Stimulated activated memory B cell treated with anti-CD40 and anti-IgM and Interleukin-4, amounts not matched to agents 10 μg/mL and 1 μg/mL and 100 μg/mL, for 72 hours (primary cell): ENCODE measurements around the gene CLP1.
A peak's percentile ranks its signal among the peaks of the same experiment; 100 is the strongest.
"Not testable (repeated sequence)": the region's sequence is repeated elsewhere in the genome, so short reads cannot be mapped to it uniquely, and the experiment has no call there.

Source experiments
- ATAC-seq: fragments of 150-1000 bp; cut with Tn5 transposase; 2 replicates; pipeline ENCODE4 v1.10.0; 2021
- H3K27ac Mint-ChIP-seq: one replicate; pipeline ENCODE4 v1.8.0; 2022; ENCODE audit warnings: mild to moderate bottlenecking, mixed read lengths
- H3K27me3 Mint-ChIP-seq: one replicate; pipeline ENCODE4 v1.8.0; 2022; ENCODE audit warnings: mixed read lengths
- H3K36me3 Mint-ChIP-seq: one replicate; pipeline ENCODE4 v1.8.0; 2022; ENCODE audit warnings: mixed read lengths
- H3K4me1 Mint-ChIP-seq: one replicate; pipeline ENCODE4 v1.8.0; 2022; ENCODE audit warnings: mixed read lengths
- H3K4me3 Mint-ChIP-seq: one replicate; pipeline ENCODE4 v1.8.0; 2022; ENCODE audit warnings: mild to moderate bottlenecking, moderate library complexity, mixed read lengths
- H3K9me3 Mint-ChIP-seq: one replicate; pipeline ENCODE4 v1.8.0; 2022; ENCODE audit warnings: mixed read lengths

The CLP1 gene

GRCh38 chr11:57674251-57674650 is 16.7 kb downstream of the CLP1 start:
- H3K4me1 Mint-ChIP-seq: peaks cover 66% of the 10 kb centered on the region
- ATAC-seq: no peak
- peaks cover 44% of the 10 kb centered on the region for H3K36me3 Mint-ChIP-seq
- no peaks in the 10 kb centered on the region for H3K27me3 Mint-ChIP-seq
- H3K4me3 Mint-ChIP-seq: no peak overlapping the region
- peak overlapping the region; percentile 10 for H3K27ac Mint-ChIP-seq
- H3K9me3 Mint-ChIP-seq: no peaks in the 10 kb centered on the region

GRCh38 chr11:57675176-57675941 is 17.8 kb downstream of the CLP1 start:
- Mint-ChIP-seq H3K9me3 (no peaks in the 10 kb centered on the region), H3K27me3 (no peaks in the 10 kb centered on the region), H3K4me3 (no peak overlapping the region), H3K4me1 (peaks cover 63% of the 10 kb centered on the region), H3K27ac (peak overlapping the region; percentile 52), H3K36me3 (peaks cover 42% of the 10 kb centered on the region)
- ATAC-seq: no peak

- H3K4me1 Mint-ChIP-seq: peaks cover 55% of the 10 kb centered on the region
- no peak for ATAC-seq
- H3K9me3 Mint-ChIP-seq: no peaks in the 10 kb centered on the region
- no peaks in the 10 kb centered on the region for H3K27me3 Mint-ChIP-seq
- peaks cover 43% of the 10 kb centered on the region for H3K36me3 Mint-ChIP-seq
- H3K27ac Mint-ChIP-seq: no peak overlapping the region
- H3K4me3 Mint-ChIP-seq: no peak overlapping the region
These were observed 21.8 kb downstream of the CLP1 start for GRCh38 chr11:57679396-57679795.

- Mint-ChIP-seq H3K27me3 (no peaks in the 10 kb centered on the region), H3K36me3 (peaks cover 45% of the 10 kb centered on the region), H3K9me3 (no peaks in the 10 kb centered on the region), H3K4me3 (no peak overlapping the region), H3K4me1 (peaks cover 45% of the 10 kb centered on the region), H3K27ac (peak overlapping the region; percentile 19)
- ATAC-seq: no peak
These were observed 23.0 kb downstream of the CLP1 start for GRCh38 chr11:57680552-57680874.

- Mint-ChIP-seq H3K36me3 (peaks cover 46% of the 10 kb centered on the region), H3K9me3 (no peaks in the 10 kb centered on the region), H3K4me3 (no peak overlapping the region), H3K27ac (no peak overlapping the region), H3K4me1 (peaks cover 39% of the 10 kb centered on the region), H3K27me3 (no peaks in the 10 kb centered on the region)
- no peak for ATAC-seq
These were observed 23.6 kb downstream of the CLP1 start for GRCh38 chr11:57681168-57681567.

- not testable (repeated sequence) for H3K27ac Mint-ChIP-seq, H3K4me1 Mint-ChIP-seq, H3K27me3 Mint-ChIP-seq, H3K4me3 Mint-ChIP-seq, H3K9me3 Mint-ChIP-seq, ATAC-seq
- H3K36me3 Mint-ChIP-seq: peaks cover 48% of the 10 kb centered on the region
These were observed 32.9 kb downstream of the CLP1 start for GRCh38 chr11:57690474-57690873.

GRCh38 chr11:57698843-57699365 is 41.3 kb downstream of the CLP1 start:
- Mint-ChIP-seq H3K4me1 (no peaks in the 10 kb centered on the region), H3K9me3 (no peaks in the 10 kb centered on the region), H3K27me3 (no peaks in the 10 kb centered on the region), H3K4me3 (no peak overlapping the region), H3K27ac (no peak overlapping the region), H3K36me3 (peaks cover 46% of the 10 kb centered on the region)
- peak; percentile 34 for ATAC-seq

- H3K4me3 Mint-ChIP-seq: no peak overlapping the region
- no peaks in the 10 kb centered on the region for H3K9me3 Mint-ChIP-seq
- no peaks in the 10 kb centered on the region for H3K4me1 Mint-ChIP-seq
- no peak for ATAC-seq
- no peaks in the 10 kb centered on the region for H3K27me3 Mint-ChIP-seq
- peaks cover 55% of the 10 kb centered on the region for H3K36me3 Mint-ChIP-seq
- no peak overlapping the region for H3K27ac Mint-ChIP-seq
These were observed 42.3 kb downstream of the CLP1 start for GRCh38 chr11:57699813-57700212.

GRCh38 chr11:57700425-57700824 is 42.9 kb downstream of the CLP1 start:
- H3K27me3 Mint-ChIP-seq: no peaks in the 10 kb centered on the region
- no peak overlapping the region for H3K27ac Mint-ChIP-seq
- no peak overlapping the region for H3K4me3 Mint-ChIP-seq
- H3K36me3 Mint-ChIP-seq: peaks cover 60% of the 10 kb centered on the region
- H3K4me1 Mint-ChIP-seq: no peaks in the 10 kb centered on the region
- no peaks in the 10 kb centered on the region for H3K9me3 Mint-ChIP-seq
- no peak for ATAC-seq

- H3K36me3 Mint-ChIP-seq: peaks cover 47% of the 10 kb centered on the region
- no peaks in the 10 kb centered on the region for H3K27me3 Mint-ChIP-seq
- no peak for ATAC-seq
- peaks cover 4% of the 10 kb centered on the region for H3K4me1 Mint-ChIP-seq
- H3K27ac Mint-ChIP-seq: no peak overlapping the region
- no peaks in the 10 kb centered on the region for H3K9me3 Mint-ChIP-seq
- H3K4me3 Mint-ChIP-seq: no peak overlapping the region
These were observed 45.8 kb downstream of the CLP1 start for GRCh38 chr11:57703341-57703740.

GRCh38 chr11:57704932-57705331 is 47.4 kb downstream of the CLP1 start:
- ATAC-seq: no peak
- H3K9me3 Mint-ChIP-seq: no peaks in the 10 kb centered on the region
- no peak overlapping the region for H3K4me3 Mint-ChIP-seq
- H3K27me3 Mint-ChIP-seq: no peaks in the 10 kb centered on the region
- peaks cover 41% of the 10 kb centered on the region for H3K36me3 Mint-ChIP-seq
- H3K4me1 Mint-ChIP-seq: peaks cover 18% of the 10 kb centered on the region
- H3K27ac Mint-ChIP-seq: peak overlapping the region; percentile 48

- Mint-ChIP-seq H3K4me1 (peaks cover 23% of the 10 kb centered on the region), H3K36me3 (peaks cover 40% of the 10 kb centered on the region)
- not testable (repeated sequence) for H3K4me3 Mint-ChIP-seq, H3K27me3 Mint-ChIP-seq, H3K27ac Mint-ChIP-seq, H3K9me3 Mint-ChIP-seq, ATAC-seq
These were observed 47.9 kb downstream of the CLP1 start for GRCh38 chr11:57705432-57705831.

- H3K27me3 Mint-ChIP-seq: no peaks in the 10 kb centered on the region
- ATAC-seq: no peak
These were observed 52.3 kb downstream of the CLP1 start for GRCh38 chr11:57709802-57710367.

More at GRCh38 chr11:57709802-57710367, 52.3 kb downstream of the CLP1 start:
- peaks cover 49% of the 10 kb centered on the region for H3K4me1 Mint-ChIP-seq
- H3K27ac Mint-ChIP-seq: peak overlapping the region; percentile 51
- no peak overlapping the region for H3K4me3 Mint-ChIP-seq
- no peaks in the 10 kb centered on the region for H3K9me3 Mint-ChIP-seq
- peaks cover 28% of the 10 kb centered on the region for H3K36me3 Mint-ChIP-seq
